A549 (cell line): ENCODE data around the gene TDRD3. TPM values are rescaled to one million over a fixed set of nuclear protein-coding genes. Genes with fewer than 3 reads are reported as not detected.

ENCODE experiments used
- ATAC-seq, 2 experiments: fragments of 200-7000 bp in 1 of 2; fragments of >200 bp in 1 of 2; cut with Nextera tagmentation in 1 of 2; cut with Tn5 transposase in 1 of 2; 3 replicates each; pipeline versions ENCODE4 v1.8.0 to v1.9.1; 2018 to 2020; ENCODE audit warnings: mild to moderate bottlenecking in 1 of 2, moderate library complexity in 1 of 2
- CTCF ChIA-PET: fragments of 300-600 bp; sonication (Branson Sonifier 250); formaldehyde crosslinking; extraction: SDS; loops from one replicate; lab custom pipeline; 2021; ENCODE audit warnings: antibody characterized with exemption, inconsistent platforms; lab: Yijun Ruan, JAX
- POLR2A ChIA-PET: fragments of 350-600 bp; formaldehyde crosslinking; extraction: SDS; loops from one replicate; lab custom pipeline; 2021; ENCODE audit warnings: antibody characterized with exemption, inconsistent platforms; lab: Yijun Ruan, JAX
- DNase-seq, 2 experiments: peaks; one replicate each; pipeline versions ENCODE4 v3.0.0 to v3.0.0-alpha.2; 2011 to 2016; ENCODE audit warnings: low read depth in 1 of 2, low spot score in 1 of 2
- FAIRE-seq: peaks from 2 replicates; lab custom pipeline; 2011; peaks lifted over from hg19 to GRCh38; lab: Jason Lieb, UNC
- H3K27ac ChIP-seq, 2 experiments: fragments of >200 bp; sonication (Bioruptor Twin); formaldehyde crosslinking; 3 replicates each; pipeline ENCODE4 v1.5.1; 2016 to 2017
- H3K4me1 ChIP-seq: fragments of >200 bp; sonication (Bioruptor Twin); formaldehyde crosslinking; 3 replicates; pipeline ENCODE4 v1.6.1; 2016
- H3K4me2 ChIP-seq: fragments of >200 bp; sonication (Bioruptor Twin); formaldehyde crosslinking; 3 replicates; pipeline ENCODE4 v1.6.1; 2016
- H3K4me3 ChIP-seq: fragments of >200 bp; sonication (Bioruptor Twin); formaldehyde crosslinking; 3 replicates; pipeline ENCODE4 v1.5.1; 2016
- H3K9me3 ChIP-seq: fragments of >200 bp; sonication (Bioruptor Twin); formaldehyde crosslinking; 3 replicates; pipeline ENCODE4 v1.6.1; 2016
- CEBPB ChIP-seq, 2 experiments: fragments of >200 bp in 1 of 2; sonication (Bioruptor Twin) in 1 of 2; formaldehyde crosslinking in 1 of 2; IDR thresholded peaks; 2 replicates each; pipeline ENCODE4 v1.6.1; 2012 to 2016
- EP300 ChIP-seq, 2 experiments: fragments of >200 bp; sonication (Bioruptor Twin); formaldehyde crosslinking; IDR thresholded peaks; 2 replicates in 1 of 2; 3 replicates in 1 of 2; pipeline ENCODE4 v1.6.1; 2016 to 2017
- GATA3 ChIP-seq: IDR thresholded peaks from 2 replicates; pipeline ENCODE4 v1.6.1; 2012; ENCODE audit warnings: borderline replicate concordance
- HOXA7 ChIP-seq: fragments of 250-450 bp; sonication (Bioruptor Pico); IDR thresholded peaks from 2 replicates; pipeline ENCODE4 v1.5.0; 2020; ENCODE audit warnings: mild to moderate bottlenecking, moderate library complexity
- JUNB ChIP-seq: fragments of >200 bp; sonication (Bioruptor Twin); formaldehyde crosslinking; IDR thresholded peaks from 2 replicates; pipeline ENCODE4 v1.6.1; 2016
- MAFK ChIP-seq: fragments of 450-650 bp; IDR thresholded peaks from 2 replicates; pipeline ENCODE4 v1.6.1; 2014; ENCODE audit not compliant: partially characterized antibody
- MYC ChIP-seq: IDR thresholded peaks from 2 replicates; pipeline ENCODE4 v1.6.1; 2012; ENCODE audit warnings: mild to moderate bottlenecking, inconsistent platforms, low read length, improper control_type of control experiment, borderline replicate concordance
- NFE2L2 ChIP-seq: fragments of 150-350 bp; conservative IDR thresholded peaks from 2 replicates; pipeline ENCODE4 v1.6.1; 2014; ENCODE audit warnings: low read length
- NPAS2 ChIP-seq: fragments of 250-450 bp; sonication (Bioruptor Pico); IDR thresholded peaks from 2 replicates; pipeline ENCODE4 v1.8.0; 2022; ENCODE audit warnings: mild to moderate bottlenecking, moderate library complexity, borderline replicate concordance
- PHF8 ChIP-seq: fragments of 200-600 bp; sonication (generic); IDR thresholded peaks from 2 replicates; pipeline ENCODE4 v1.6.1; 2016; ENCODE audit warnings: low read depth, mild to moderate bottlenecking, antibody characterized with exemption, moderate library complexity, borderline replicate concordance
- POLR2A ChIP-seq: IDR thresholded peaks from 2 replicates; pipeline ENCODE4 v1.6.1; 2012; ENCODE audit warnings: mild to moderate bottlenecking, low read length
- POLR2AphosphoS2 ChIP-seq: conservative IDR thresholded peaks from 2 replicates; pipeline ENCODE4 v1.6.1; 2012; ENCODE audit warnings: low read length, improper control_type of control experiment, inconsistent platforms
- RAD21 ChIP-seq, 2 experiments: fragments of >200 bp in 1 of 2; sonication (Bioruptor Twin) in 1 of 2; formaldehyde crosslinking in 1 of 2; IDR thresholded peaks in 1 of 2; conservative IDR thresholded peaks in 1 of 2; 2 replicates in 1 of 2; 3 replicates in 1 of 2; pipeline ENCODE4 v1.6.1; 2012 to 2018; ENCODE audit warnings: inconsistent platforms in 1 of 2
- TP53 ChIP-seq: fragments of 250-450 bp; sonication (Bioruptor Pico); IDR thresholded peaks from 2 replicates; pipeline ENCODE4 v1.5.0; 2021; ENCODE audit warnings: mild to moderate bottlenecking, moderate library complexity
- ZFP36 ChIP-seq: fragments of 450-650 bp; IDR thresholded peaks from 2 replicates; pipeline ENCODE4 v1.6.1; 2014; ENCODE audit warnings: borderline replicate concordance; ENCODE audit not compliant: partially characterized antibody
- ZNF302 ChIP-seq: fragments of 250-450 bp; sonication (Bioruptor Pico); IDR thresholded peaks from 2 replicates; pipeline ENCODE4 v1.9.0; 2021; ENCODE audit warnings: inconsistent platforms, mild to moderate bottlenecking, moderate library complexity
- whole genome bisulfite sequencing: methylation state at CpG from one replicate; pipeline ENCODE4 v1.1.6; 2017; ENCODE audit errors: missing lambda C conversion rate; 5-methylcytosine and 5-hydroxymethylcytosine counted together
- polyA plus RNA-seq, 4 experiments: library from polyadenylated mRNA; depleted of rRNA in 3 of 4; stranded (reverse); fragments of >200 nt; fragmentation: RNase III in 1 of 4; extraction: RNeasy Plus Mini Kit Qiagen cat#74134 plus additional on column Dnase treatment in 1 of 4; gene quantifications; 2 replicates in 3 of 4; 3 replicates in 1 of 4; pipeline ENCODE4 v1.2.3, GENCODE V29; 2011 to 2017
- TF ChIP-seq, protein P1 (sequence below): fragments of 450-650 bp; IDR thresholded peaks from 2 replicates; pipeline ENCODE4 v1.6.1; 2014; ENCODE audit warnings: antibody characterized with exemption
- TF ChIP-seq, protein P2 (sequence below): fragments of 250-450 bp; sonication (Bioruptor Pico); IDR thresholded peaks from 2 replicates; pipeline ENCODE4 v1.5.0; 2021; ENCODE audit warnings: mild to moderate bottlenecking, moderate library complexity, borderline replicate concordance
- TF ChIP-seq, protein P3 (sequence below): IDR thresholded peaks from 2 replicates; pipeline ENCODE4 v1.6.1; 2012
- TF ChIP-seq, protein P4 (sequence below): fragments of 200-600 bp; sonication (generic); IDR thresholded peaks from 2 replicates; pipeline ENCODE4 v1.6.1; 2016; ENCODE audit warnings: antibody characterized with exemption, mild to moderate bottlenecking, moderate library complexity
- TF ChIP-seq, protein P5 (sequence below): fragments of >200 bp; sonication (Bioruptor Twin); formaldehyde crosslinking; IDR thresholded peaks from 2 replicates; pipeline ENCODE4 v1.6.1; 2016
- TF ChIP-seq, protein P6 (sequence below): IDR thresholded peaks from 2 replicates; pipeline ENCODE4 v1.6.1; 2012

Gene TDRD3
- polyA plus RNA-seq, 2 of the 4 experiments (the other 2 are of a cell fraction), result 5.7 to 11.8 TPM

DNA sequence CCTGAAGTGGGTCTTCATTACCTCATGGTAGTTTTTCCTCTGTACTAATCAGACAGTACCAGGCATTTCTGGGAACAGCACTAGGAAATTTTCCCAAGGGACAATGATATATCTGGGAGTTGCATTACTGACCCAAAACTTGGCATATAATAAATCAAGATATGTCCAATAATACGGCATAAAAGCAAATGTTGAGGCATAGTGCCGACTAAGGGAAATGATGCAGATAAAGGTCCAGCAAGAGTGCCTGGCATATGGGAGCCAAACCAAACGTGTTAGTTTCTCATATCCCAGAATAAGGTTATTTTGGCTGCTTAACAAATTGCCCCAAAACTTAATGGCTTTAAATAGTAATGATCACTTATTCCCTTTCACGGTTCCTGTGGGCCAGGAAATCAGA, 12.1 kb upstream of the TDRD3 start:
- no peaks in the 10 kb centered on the region for H3K9me3 ChIP-seq
- CTCF ChIA-PET, result interaction anchor here (1.8 kb wide), 1 partner anchor 12 kb away, joined by 4 read pairs; the partner anchor contains the start of gene TDRD3
- ATAC-seq, result no peak
- H3K27ac ChIP-seq, result no peak overlapping the region
- TF ChIP-seq, protein P1, sequence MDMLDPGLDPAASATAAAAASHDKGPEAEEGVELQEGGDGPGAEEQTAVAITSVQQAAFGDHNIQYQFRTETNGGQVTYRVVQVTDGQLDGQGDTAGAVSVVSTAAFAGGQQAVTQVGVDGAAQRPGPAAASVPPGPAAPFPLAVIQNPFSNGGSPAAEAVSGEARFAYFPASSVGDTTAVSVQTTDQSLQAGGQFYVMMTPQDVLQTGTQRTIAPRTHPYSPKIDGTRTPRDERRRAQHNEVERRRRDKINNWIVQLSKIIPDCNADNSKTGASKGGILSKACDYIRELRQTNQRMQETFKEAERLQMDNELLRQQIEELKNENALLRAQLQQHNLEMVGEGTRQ, result no peak
- peak; percentile 51 for TF ChIP-seq MAFK
- 50% methylated on average over 4 of the region's 4 CpGs for WGBS
- no peak for DNase-seq
- H3K4me3 ChIP-seq, result no peak overlapping the region
- no peak for FAIRE-seq
- POLR2A ChIA-PET, result no interaction called here
- no peaks in the 10 kb centered on the region for H3K4me1 ChIP-seq
- H3K4me2 ChIP-seq, result no peak overlapping the region

DNA sequence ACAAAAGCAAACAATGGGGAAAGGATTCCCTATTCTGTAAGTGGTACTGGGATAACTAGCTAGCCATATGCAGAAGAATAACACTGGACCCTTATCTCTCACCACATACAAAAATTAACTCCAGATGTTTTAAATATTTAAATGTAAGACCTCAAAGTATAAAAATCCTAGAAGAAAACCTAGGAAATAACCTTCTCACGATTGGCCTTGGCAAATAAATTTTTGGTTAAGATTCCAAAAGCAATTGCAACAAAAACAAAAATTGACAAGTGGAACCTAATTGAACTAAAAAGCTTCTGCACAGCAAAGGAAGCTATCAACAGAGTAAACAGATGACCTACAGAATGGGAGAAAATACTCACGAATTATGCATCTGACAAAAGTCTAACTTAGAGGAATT, 10.8 kb upstream of the TDRD3 start:
- DNase-seq (no peak), FAIRE-seq (no peak), ATAC-seq (no peak)
- Histone ChIP-seq H3K9me3 (no peaks in the 10 kb centered on the region), H3K4me3 (no peak overlapping the region), H3K27ac (no peak overlapping the region), H3K4me1 (no peaks in the 10 kb centered on the region), H3K4me2 (no peak overlapping the region)
- CTCF ChIA-PET, result interaction anchor here (1.8 kb wide), 1 partner anchor 10 kb away, joined by 4 read pairs; the partner anchor contains the start of gene TDRD3
- TF ChIP-seq, protein P2, sequence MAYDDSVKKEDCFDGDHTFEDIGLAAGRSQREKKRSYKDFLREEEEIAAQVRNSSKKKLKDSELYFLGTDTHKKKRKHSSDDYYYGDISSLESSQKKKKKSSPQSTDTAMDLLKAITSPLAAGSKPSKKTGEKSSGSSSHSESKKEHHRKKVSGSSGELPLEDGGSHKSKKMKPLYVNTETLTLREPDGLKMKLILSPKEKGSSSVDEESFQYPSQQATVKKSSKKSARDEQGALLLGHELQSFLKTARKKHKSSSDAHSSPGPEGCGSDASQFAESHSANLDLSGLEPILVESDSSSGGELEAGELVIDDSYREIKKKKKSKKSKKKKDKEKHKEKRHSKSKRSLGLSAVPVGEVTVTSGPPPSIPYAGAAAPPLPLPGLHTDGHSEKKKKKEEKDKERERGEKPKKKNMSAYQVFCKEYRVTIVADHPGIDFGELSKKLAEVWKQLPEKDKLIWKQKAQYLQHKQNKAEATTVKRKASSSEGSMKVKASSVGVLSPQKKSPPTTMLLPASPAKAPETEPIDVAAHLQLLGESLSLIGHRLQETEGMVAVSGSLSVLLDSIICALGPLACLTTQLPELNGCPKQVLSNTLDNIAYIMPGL (CRISPR knock-in tag), result no peak
- TF ChIP-seq, protein P3, sequence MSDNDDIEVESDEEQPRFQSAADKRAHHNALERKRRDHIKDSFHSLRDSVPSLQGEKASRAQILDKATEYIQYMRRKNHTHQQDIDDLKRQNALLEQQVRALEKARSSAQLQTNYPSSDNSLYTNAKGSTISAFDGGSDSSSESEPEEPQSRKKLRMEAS, result no peak
- no peak for TF ChIP-seq PHF8
- no peak for TF ChIP-seq JUNB
- no peak for TF ChIP-seq POLR2A
- TF ChIP-seq TP53, result no peak
- TF ChIP-seq NFE2L2, result no peak
- no peak for TF ChIP-seq GATA3
- TF ChIP-seq, protein P4, sequence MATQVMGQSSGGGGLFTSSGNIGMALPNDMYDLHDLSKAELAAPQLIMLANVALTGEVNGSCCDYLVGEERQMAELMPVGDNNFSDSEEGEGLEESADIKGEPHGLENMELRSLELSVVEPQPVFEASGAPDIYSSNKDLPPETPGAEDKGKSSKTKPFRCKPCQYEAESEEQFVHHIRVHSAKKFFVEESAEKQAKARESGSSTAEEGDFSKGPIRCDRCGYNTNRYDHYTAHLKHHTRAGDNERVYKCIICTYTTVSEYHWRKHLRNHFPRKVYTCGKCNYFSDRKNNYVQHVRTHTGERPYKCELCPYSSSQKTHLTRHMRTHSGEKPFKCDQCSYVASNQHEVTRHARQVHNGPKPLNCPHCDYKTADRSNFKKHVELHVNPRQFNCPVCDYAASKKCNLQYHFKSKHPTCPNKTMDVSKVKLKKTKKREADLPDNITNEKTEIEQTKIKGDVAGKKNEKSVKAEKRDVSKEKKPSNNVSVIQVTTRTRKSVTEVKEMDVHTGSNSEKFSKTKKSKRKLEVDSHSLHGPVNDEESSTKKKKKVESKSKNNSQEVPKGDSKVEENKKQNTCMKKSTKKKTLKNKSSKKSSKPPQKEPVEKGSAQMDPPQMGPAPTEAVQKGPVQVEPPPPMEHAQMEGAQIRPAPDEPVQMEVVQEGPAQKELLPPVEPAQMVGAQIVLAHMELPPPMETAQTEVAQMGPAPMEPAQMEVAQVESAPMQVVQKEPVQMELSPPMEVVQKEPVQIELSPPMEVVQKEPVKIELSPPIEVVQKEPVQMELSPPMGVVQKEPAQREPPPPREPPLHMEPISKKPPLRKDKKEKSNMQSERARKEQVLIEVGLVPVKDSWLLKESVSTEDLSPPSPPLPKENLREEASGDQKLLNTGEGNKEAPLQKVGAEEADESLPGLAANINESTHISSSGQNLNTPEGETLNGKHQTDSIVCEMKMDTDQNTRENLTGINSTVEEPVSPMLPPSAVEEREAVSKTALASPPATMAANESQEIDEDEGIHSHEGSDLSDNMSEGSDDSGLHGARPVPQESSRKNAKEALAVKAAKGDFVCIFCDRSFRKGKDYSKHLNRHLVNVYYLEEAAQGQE, result no peak
- TF ChIP-seq, protein P5, sequence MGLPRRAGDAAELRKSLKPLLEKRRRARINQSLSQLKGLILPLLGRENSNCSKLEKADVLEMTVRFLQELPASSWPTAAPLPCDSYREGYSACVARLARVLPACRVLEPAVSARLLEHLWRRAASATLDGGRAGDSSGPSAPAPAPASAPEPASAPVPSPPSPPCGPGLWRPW, result no peak
- TF ChIP-seq HOXA7 (CRISPR knock-in tag), result no peak
- TF ChIP-seq EP300 (IDR thresholded peaks at IDR 0.05), result no peak
- TF ChIP-seq RAD21 (conservative IDR thresholded peaks at IDR 0.05 in 1 of 2, IDR thresholded peaks at IDR 0.05 in 1 of 2), result no peak
- no peak for TF ChIP-seq MYC
- no peak for TF ChIP-seq ZNF302 (CRISPR knock-in tag)
- TF ChIP-seq POLR2AphosphoS2, result no peak
- no peak for TF ChIP-seq CEBPB (IDR thresholded peaks at IDR 0.05)
- no peak for TF ChIP-seq ZFP36
- TF ChIP-seq, protein P6, sequence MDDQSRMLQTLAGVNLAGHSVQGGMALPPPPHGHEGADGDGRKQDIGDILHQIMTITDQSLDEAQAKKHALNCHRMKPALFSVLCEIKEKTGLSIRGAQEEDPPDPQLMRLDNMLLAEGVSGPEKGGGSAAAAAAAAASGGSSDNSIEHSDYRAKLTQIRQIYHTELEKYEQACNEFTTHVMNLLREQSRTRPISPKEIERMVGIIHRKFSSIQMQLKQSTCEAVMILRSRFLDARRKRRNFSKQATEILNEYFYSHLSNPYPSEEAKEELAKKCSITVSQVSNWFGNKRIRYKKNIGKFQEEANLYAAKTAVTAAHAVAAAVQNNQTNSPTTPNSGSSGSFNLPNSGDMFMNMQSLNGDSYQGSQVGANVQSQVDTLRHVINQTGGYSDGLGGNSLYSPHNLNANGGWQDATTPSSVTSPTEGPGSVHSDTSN, result no peak
- TF ChIP-seq NPAS2 (CRISPR knock-in tag), result no peak
- 5% methylated on average over 2 of the region's 2 CpGs for WGBS
- POLR2A ChIA-PET, result no interaction called here
